CD4-positive, alpha-beta memory T cell (primary cell): Measurements from ENCODE around the gene CRTAC1. TPM values are rescaled to one million over a fixed set of nuclear protein-coding genes. Genes with fewer than 3 reads are reported as not detected.

ENCODE experiments used
- CTCF ChIA-PET: fragments of 350-600 bp; sonication (Branson Sonifier 250); formaldehyde crosslinking; loops from one replicate; lab custom pipeline; 2021; ENCODE audit warnings: inconsistent platforms; ENCODE audit not compliant: partially characterized antibody; lab: Charles Lee
- POLR2A ChIA-PET: fragments of 350-600 bp; sonication (Branson Sonifier 250); formaldehyde crosslinking; loops from one replicate; lab custom pipeline; 2021; ENCODE audit not compliant: partially characterized antibody; lab: Charles Lee
- DNase-seq, 5 donors: peaks; one replicate each; pipeline versions ENCODE4 v3.0.0 to v3.0.0-alpha.2; 2020 to 2022; ENCODE audit warnings: mixed read lengths in 1 of 5
- H3K27ac ChIP-seq: one replicate; pipeline ENCODE4 v1.7.0; 2013; ENCODE audit warnings: low read depth, low read length
- H3K27me3 ChIP-seq: 2 replicates; pipeline ENCODE4 v1.7.0; 2013; ENCODE audit warnings: mild to moderate bottlenecking, low read length, moderate library complexity; ENCODE audit not compliant: insufficient read depth
- H3K36me3 ChIP-seq: 2 replicates; pipeline ENCODE4 v1.7.0; 2013; ENCODE audit warnings: mild to moderate bottlenecking, low read length, moderate library complexity; ENCODE audit not compliant: insufficient read depth
- H3K4me1 ChIP-seq: 2 replicates; pipeline ENCODE4 v1.7.0; 2013; ENCODE audit warnings: mild to moderate bottlenecking, low read length, moderate library complexity; ENCODE audit not compliant: insufficient read depth
- H3K4me3 ChIP-seq, 2 donors: one replicate each; pipeline ENCODE4 v1.7.0; 2013; ENCODE audit warnings: low read length in 2 of 2, mild to moderate bottlenecking in 1 of 2
- H3K9me3 ChIP-seq, 2 donors: one replicate each; pipeline ENCODE4 v1.7.0; 2013; ENCODE audit warnings: low read length in 2 of 2, control low read depth in 1 of 2; ENCODE audit not compliant: control insufficient read depth in 1 of 2
- H3K27ac Mint-ChIP-seq, 7 donors: one replicate each; pipeline ENCODE4 v1.8.0; 2020 to 2021; ENCODE audit warnings: mixed read lengths in 7 of 7, mild to moderate bottlenecking in 6 of 7, inconsistent platforms in 3 of 7, moderate library complexity in 3 of 7
- H3K27me3 Mint-ChIP-seq, 2 donors: one replicate each; pipeline ENCODE4 v1.8.0; 2020 to 2021; ENCODE audit warnings: mixed read lengths in 2 of 2
- H3K36me3 Mint-ChIP-seq, 2 donors: one replicate each; pipeline ENCODE4 v1.8.0; 2020 to 2021; ENCODE audit warnings: mixed read lengths in 2 of 2, inconsistent platforms in 1 of 2, mild to moderate bottlenecking in 1 of 2
- H3K4me1 Mint-ChIP-seq, 4 donors: one replicate each; pipeline ENCODE4 v1.8.0; 2020 to 2021; ENCODE audit warnings: mixed read lengths in 4 of 4, mild to moderate bottlenecking in 1 of 4
- H3K4me3 Mint-ChIP-seq, 8 donors: one replicate each; pipeline ENCODE4 v1.8.0; 2020 to 2021; ENCODE audit warnings: mixed read lengths in 8 of 8, mild to moderate bottlenecking in 7 of 8, moderate library complexity in 6 of 8, inconsistent platforms in 3 of 8
- H3K9me3 Mint-ChIP-seq, 8 donors: one replicate each; pipeline ENCODE4 v1.8.0; 2020 to 2021; ENCODE audit warnings: mixed read lengths in 8 of 8, mild to moderate bottlenecking in 5 of 8, inconsistent platforms in 3 of 8, moderate library complexity in 1 of 8
- intact Hi-C: fragments of 100-400 bp; cut with micrococcal nuclease; formaldehyde crosslinking; loops from one replicate; pipeline ENCODE4 v1.15.1; 2023
- polyA plus RNA-seq, 2 donors: library from polyadenylated mRNA; unstranded; fragments of 300-500 nt; fragmentation: Illumina TruSeq; gene quantifications; one replicate each; pipeline ENCODE4 v1.2.3, GENCODE V29; 2021
- total RNA-seq, 2 experiments: library from RNA; stranded (reverse); gene quantifications; one replicate each; pipeline ENCODE4 v1.2.3, GENCODE V29; 2021

CRTAC1 gene
- total and polyA plus RNA-seq, 4 experiments from 2014 or later, result not detected

DNA sequence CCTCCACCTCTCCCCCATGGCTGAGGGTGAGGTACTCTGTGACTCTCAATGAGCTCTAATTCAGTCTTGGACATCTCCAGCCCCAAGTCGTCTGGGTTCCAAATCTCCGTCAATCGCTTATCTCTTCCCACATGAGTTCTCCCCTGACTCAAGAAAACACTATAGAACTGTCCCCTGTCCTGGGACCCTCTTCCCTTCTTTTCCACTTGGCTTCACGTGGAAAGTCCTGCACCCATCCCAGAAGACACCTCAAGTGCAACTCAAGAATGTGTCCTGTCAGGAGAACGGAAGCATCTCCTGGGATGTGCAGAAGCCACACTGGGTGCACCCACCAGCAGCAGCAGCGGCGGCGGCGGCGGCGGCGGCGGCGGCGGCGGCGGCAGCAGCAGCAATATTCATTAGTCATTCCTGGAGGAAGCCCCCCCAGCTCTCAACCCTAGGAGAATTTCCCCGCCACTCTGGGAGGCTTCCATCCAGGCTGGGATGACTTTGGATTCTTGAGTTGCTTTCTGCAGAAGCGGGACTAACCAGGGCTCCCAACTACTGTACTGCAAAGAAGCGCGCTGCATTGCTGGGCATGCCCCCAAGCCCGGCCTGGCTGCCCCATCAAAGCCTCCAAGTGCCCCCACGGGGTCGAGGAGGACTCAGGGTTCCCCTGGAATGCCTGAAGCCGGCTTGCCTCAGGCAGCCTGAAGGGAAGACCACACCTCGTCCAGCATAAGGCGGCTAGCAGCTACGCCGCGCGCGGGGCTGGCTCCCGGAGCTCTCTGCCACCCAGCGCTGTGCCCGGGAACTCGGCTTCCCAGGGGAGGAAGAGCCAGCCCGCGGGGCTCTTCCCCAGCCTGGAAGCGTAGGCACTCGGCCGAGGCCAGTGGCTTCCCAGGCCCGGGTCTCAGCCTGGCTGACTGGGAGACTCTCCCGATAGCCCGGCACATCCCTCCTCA is 1.0 kb downstream of the CRTAC1 start:
- Mint-ChIP-seq H3K9me3 (peaks cover 0 to 4% (median 0%) of the 10 kb centered on the region in 8 donors), H3K36me3 (no peaks in the 10 kb centered on the region), H3K27ac (no peak overlapping the region), H3K4me3 (peak overlapping the region in 4 of 8 donors; percentile 29 to 82 (median 70)), H3K27me3 (peaks cover 48 to 49% of the 10 kb centered on the region in 2 donors), H3K4me1 (peaks cover 2 to 20% (median 7%) of the 10 kb centered on the region in 4 donors)
- H3K27me3 ChIP-seq, result peaks cover 13% of the 10 kb centered on the region
- H3K4me3 ChIP-seq, result no peak overlapping the region
- no peaks in the 10 kb centered on the region for H3K36me3 ChIP-seq
- no peaks in the 10 kb centered on the region for H3K9me3 ChIP-seq
- H3K27ac ChIP-seq, result no peak overlapping the region
- no peaks in the 10 kb centered on the region for H3K4me1 ChIP-seq
- intact Hi-C loops, result no loop called here
- DNase-seq, result no peak
- CTCF ChIA-PET, result interaction anchor here (1.7 to 3.7 kb wide), 4 partner anchors 12 to 25 kb away, joined by 5 to 34 read pairs (median 16); no protein-coding TSS in a partner anchor
- POLR2A ChIA-PET, result no interaction called here

DNA sequence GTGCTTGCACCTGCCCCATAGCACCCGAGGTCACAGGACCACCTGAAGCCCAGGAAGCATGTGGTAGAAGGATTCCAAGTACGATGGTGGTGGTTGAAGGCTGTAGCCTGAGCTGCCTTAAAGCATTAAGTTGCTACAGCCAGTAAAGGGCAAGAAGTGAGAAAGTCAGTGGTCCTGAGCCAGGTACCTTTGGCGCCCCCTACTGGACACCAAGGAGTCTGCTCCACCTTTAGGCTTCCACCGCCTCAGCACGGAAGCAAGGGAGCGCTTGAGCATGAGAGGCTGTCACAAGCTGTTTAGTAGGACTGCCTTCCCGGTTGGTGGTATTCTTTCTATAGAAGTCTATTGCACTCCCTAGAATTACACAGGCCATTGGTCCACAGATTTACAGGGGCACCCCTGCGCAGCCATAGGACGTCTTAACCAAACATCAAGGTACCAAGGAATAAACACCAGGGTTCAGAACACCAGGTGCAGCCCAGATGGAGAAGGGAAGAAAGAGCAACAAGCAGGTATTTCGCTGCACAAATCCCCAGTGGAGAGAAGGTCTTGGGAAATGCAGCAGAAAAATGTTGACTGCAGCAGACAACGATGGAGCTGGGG is 2.2 kb downstream of the CRTAC1 start:
- POLR2A ChIA-PET, result no interaction called here
- intact Hi-C loops, result no loop called here

DNA sequence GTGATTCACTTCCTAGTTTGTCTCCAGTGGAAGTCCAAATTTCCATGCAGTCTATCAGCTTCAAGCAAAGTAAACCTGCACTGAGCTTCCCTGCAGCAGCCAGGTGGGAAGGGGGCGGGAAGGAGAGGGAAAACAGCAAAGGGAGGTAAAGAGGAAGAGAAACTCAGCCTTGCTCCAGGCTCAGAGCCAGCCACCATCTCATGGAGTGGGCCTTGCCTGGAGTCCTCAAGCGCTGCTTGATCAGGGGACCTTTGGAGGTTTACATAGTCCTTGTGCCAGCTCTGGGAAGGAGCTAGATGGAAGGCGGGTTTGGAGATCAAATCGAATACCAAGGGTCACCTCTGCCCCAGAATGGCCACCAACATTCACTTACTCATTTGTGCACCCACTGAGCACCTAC is 7.4 kb downstream of the CRTAC1 start:
- H3K9me3 ChIP-seq, result no peaks in the 10 kb centered on the region
- CTCF ChIA-PET, result interaction anchor here (3.3 kb wide), 1 partner anchor 18 kb away, joined by 10 read pairs; no protein-coding TSS in a partner anchor
- Mint-ChIP-seq H3K4me1 (peaks cover 0 to 1% (median 0%) of the 10 kb centered on the region in 4 donors), H3K36me3 (no peaks in the 10 kb centered on the region), H3K4me3 (no peak overlapping the region), H3K27me3 (peaks cover 16 to 28% of the 10 kb centered on the region in 2 donors), H3K9me3 (no peaks in the 10 kb centered on the region), H3K27ac (no peak overlapping the region)
- no peak for DNase-seq
- no peak overlapping the region for H3K4me3 ChIP-seq
- H3K4me1 ChIP-seq, result no peaks in the 10 kb centered on the region
- POLR2A ChIA-PET, result no interaction called here
- intact Hi-C loops, result no loop called here
- no peaks in the 10 kb centered on the region for H3K36me3 ChIP-seq
- no peak overlapping the region for H3K27ac ChIP-seq
- peaks cover 3% of the 10 kb centered on the region for H3K27me3 ChIP-seq

More for the DNA sequence above, 2.2 kb downstream of the CRTAC1 start:
- Mint-ChIP-seq H3K27me3 (peaks cover 43 to 48% of the 10 kb centered on the region in 2 donors), H3K4me1 (peaks cover 2 to 20% (median 7%) of the 10 kb centered on the region in 4 donors), H3K36me3 (no peaks in the 10 kb centered on the region), H3K9me3 (peaks cover 0 to 4% (median 0%) of the 10 kb centered on the region in 8 donors), H3K27ac (no peak overlapping the region), H3K4me3 (peak overlapping the region in 4 of 8 donors; percentile 4 to 73 (median 15))
- Histone ChIP-seq H3K9me3 (no peaks in the 10 kb centered on the region), H3K36me3 (no peaks in the 10 kb centered on the region), H3K4me1 (no peaks in the 10 kb centered on the region), H3K27ac (no peak overlapping the region), H3K27me3 (peaks cover 13% of the 10 kb centered on the region), H3K4me3 (no peak overlapping the region)
- CTCF ChIA-PET, result interaction anchor here (0.8 to 3.7 kb wide), 12 partner anchors 9 to 238 kb away, joined by 3 to 34 read pairs (median 4); no protein-coding TSS in a partner anchor
- DNase-seq, result peak; percentile 34 to 48 (median 45)

DNA sequence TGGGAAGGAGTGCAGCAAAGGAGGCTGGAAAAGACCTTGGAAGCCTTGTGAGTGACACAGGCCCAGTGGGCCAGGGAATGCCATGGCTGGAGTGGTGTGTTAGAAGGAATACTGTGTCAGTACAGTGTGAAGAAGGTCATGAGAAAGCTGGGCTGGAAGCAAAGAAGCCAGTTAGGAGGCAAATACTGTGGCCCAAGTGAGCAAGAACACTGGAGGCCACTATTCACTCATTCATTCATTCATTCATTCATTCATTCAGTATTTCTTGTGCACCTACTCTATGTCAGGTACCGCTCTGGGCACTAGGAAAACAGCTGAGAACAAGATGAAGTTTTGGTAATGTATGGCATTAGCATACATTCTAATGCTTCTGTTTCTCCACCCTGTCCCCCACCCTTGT is 9.6 kb downstream of the CRTAC1 start:
- Histone ChIP-seq H3K9me3 (no peaks in the 10 kb centered on the region), H3K27me3 (no peaks in the 10 kb centered on the region), H3K4me3 (no peak overlapping the region), H3K36me3 (no peaks in the 10 kb centered on the region), H3K4me1 (no peaks in the 10 kb centered on the region), H3K27ac (no peak overlapping the region)
- Mint-ChIP-seq H3K4me1 (no peaks in the 10 kb centered on the region), H3K9me3 (no peaks in the 10 kb centered on the region), H3K4me3 (no peak overlapping the region), H3K36me3 (no peaks in the 10 kb centered on the region), H3K27ac (no peak overlapping the region), H3K27me3 (peaks cover 9 to 27% of the 10 kb centered on the region in 2 donors)
- intact Hi-C loops, result no loop called here
- ChIA-PET POLR2A (no interaction called here), CTCF (interaction anchor here (2.0 kb wide), 1 partner anchor 20 kb away, joined by 10 read pairs; no protein-coding TSS in a partner anchor)
- DNase-seq, result no peak

DNA sequence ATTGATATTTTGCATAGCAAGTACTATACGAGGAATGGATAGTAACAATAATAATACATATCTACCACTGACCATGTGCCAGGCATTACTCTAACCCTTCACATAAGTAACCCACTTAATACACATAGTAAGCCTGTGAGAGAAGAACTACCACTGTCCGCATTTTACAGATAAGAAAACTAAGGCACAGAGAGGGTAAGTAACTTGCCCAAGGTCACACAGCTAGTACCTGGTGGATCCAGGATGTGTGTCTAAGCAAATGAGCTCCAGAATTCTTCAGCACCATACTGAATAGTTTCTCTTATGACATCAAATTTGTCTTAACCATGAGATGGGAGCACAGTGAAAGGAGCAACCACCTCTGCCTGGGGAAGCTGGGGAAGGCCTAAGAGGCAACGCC is 10.2 kb downstream of the CRTAC1 start:
- no peak overlapping the region for H3K27ac ChIP-seq
- intact Hi-C loops, result no loop called here
- no peaks in the 10 kb centered on the region for H3K4me1 ChIP-seq
- POLR2A ChIA-PET, result no interaction called here
- Mint-ChIP-seq H3K4me3 (no peak overlapping the region), H3K36me3 (no peaks in the 10 kb centered on the region), H3K27me3 (peaks cover 6 to 23% of the 10 kb centered on the region in 2 donors), H3K27ac (no peak overlapping the region), H3K9me3 (no peaks in the 10 kb centered on the region), H3K4me1 (no peaks in the 10 kb centered on the region)
- no peaks in the 10 kb centered on the region for H3K27me3 ChIP-seq
- H3K9me3 ChIP-seq, result no peaks in the 10 kb centered on the region
- no peaks in the 10 kb centered on the region for H3K36me3 ChIP-seq
- no peak for DNase-seq
- CTCF ChIA-PET, result interaction anchor here (0.9 to 2.0 kb wide), 2 partner anchors 21 to 26 kb away, joined by 3 to 10 read pairs; no protein-coding TSS in a partner anchor
- H3K4me3 ChIP-seq, result no peak overlapping the region

DNA sequence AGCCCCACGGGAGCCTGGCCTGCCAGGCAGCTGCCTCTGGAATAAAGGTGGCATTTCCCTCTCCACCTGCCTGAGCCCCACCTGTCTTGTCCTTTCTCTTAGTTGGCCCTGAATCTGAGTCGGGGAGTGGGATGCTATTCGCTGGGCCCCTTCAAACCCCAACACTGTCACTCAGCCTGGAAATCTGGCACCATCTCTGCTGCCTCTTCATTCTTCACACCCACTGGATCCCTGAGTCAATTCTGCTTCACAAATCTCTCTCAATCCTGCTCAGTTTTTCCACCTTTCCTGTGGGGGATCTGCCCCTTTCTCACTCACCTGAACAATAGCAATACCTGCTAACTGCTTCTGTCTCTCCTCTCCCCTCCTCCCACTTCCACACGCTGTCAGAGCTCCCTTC is 10.6 kb downstream of the CRTAC1 start:
- Histone ChIP-seq H3K9me3 (no peaks in the 10 kb centered on the region), H3K27ac (no peak overlapping the region), H3K4me3 (no peak overlapping the region), H3K4me1 (no peaks in the 10 kb centered on the region), H3K36me3 (no peaks in the 10 kb centered on the region), H3K27me3 (no peaks in the 10 kb centered on the region)
- ChIA-PET POLR2A (no interaction called here), CTCF (interaction anchor here (0.7 to 4.4 kb wide), 4 partner anchors 9 to 26 kb away, joined by 3 to 26 read pairs (median 6); no protein-coding TSS in a partner anchor)
- Mint-ChIP-seq H3K4me1 (no peaks in the 10 kb centered on the region), H3K27me3 (peaks cover 6 to 20% of the 10 kb centered on the region in 2 donors), H3K9me3 (no peaks in the 10 kb centered on the region), H3K27ac (no peak overlapping the region), H3K36me3 (no peaks in the 10 kb centered on the region), H3K4me3 (no peak overlapping the region)
- no peak for DNase-seq
- intact Hi-C loops, result no loop called here
